ENCODE results near the gene ACSF2. TPM values are rescaled to one million over a fixed set of nuclear protein-coding genes. Genes with fewer than 3 reads are reported as not detected.
A peak's percentile ranks its signal among the peaks of the same experiment; 100 is the strongest.

ACSF2 gene
- total RNA-seq, 1 experiment from 2014 or later: 12.2 TPM

- Histone ChIP-seq H3K27ac (ENCODE audit: insufficient read length, low read depth, low read length) (no peak within 1 kb of the TSS), H2BK20ac (ENCODE audit: low read depth, low read length, poor library complexity, severe bottlenecking) (no peak within 1 kb of the TSS), H2BK12ac (ENCODE audit: insufficient read length, low read depth, low read length) (no peak within 1 kb of the TSS), H2BK15ac (ENCODE audit: low read depth, low read length) (no peak within 1 kb of the TSS), H3K23me2 (ENCODE audit: insufficient read length, low read depth, low read length, poor library complexity, severe bottlenecking) (peaks cover 14% of the 10 kb centered on the region), H3K79me1 (ENCODE audit: insufficient read depth, low read depth, low read length, poor library complexity, severe bottlenecking) (peaks cover 11% of the 10 kb centered on the region), H2BK120ac (ENCODE audit: low read depth, low read length, poor library complexity, severe bottlenecking) (no peak within 1 kb of the TSS), H2AK5ac (ENCODE audit: insufficient read length, low read length) (no peak within 1 kb of the TSS), H3K18ac (ENCODE audit: insufficient read length, low read depth, low read length) (peak within 1 kb of the TSS; percentile 60), H3K14ac (ENCODE audit: insufficient read depth, low read length) (peak within 1 kb of the TSS; percentile 67; the same call in 1 of the 2 replicates), H4K91ac (ENCODE audit: insufficient read length, low read depth, low read length) (no peak within 1 kb of the TSS), H3K23ac (ENCODE audit: insufficient read length, low read depth, low read length) (no peak within 1 kb of the TSS), H2AFZ (ENCODE audit: low read length) (no peak within 1 kb of the TSS), H3K56ac (ENCODE audit: insufficient read length, low read depth, low read length) (no peak within 1 kb of the TSS), H3T11ph (ENCODE audit: low read length) (no peak within 1 kb of the TSS), H3K4me1 (ENCODE audit: insufficient read depth, low read length) (0 out of 2 replicates have a peak, but pooled peaks cover 3% of the 10 kb centered on the region), H3K9me3 (ENCODE audit: control insufficient read depth, low read depth, low read length) (no peaks in the 10 kb centered on the region), H4K20me1 (ENCODE audit: control insufficient read depth, insufficient read depth, insufficient read length) (no peaks in the 10 kb centered on the region), H3K9ac (ENCODE audit: extremely low read depth, insufficient read length, low read length) (peak within 1 kb of the TSS; percentile 78), H4K8ac (replicated peaks; ENCODE audit: insufficient read length, low read depth, low read length) (no peak within 1 kb of the TSS), H3K79me2 (ENCODE audit: insufficient read depth, low read length) (peaks cover 11% of the 10 kb centered on the region; the same call in 1 of the 2 replicates), H3K4me2 (ENCODE audit: insufficient read depth, insufficient read length, low read length) (peak within 1 kb of the TSS; percentile 98), H4K5ac (ENCODE audit: insufficient read length, low read depth, low read length) (no peak within 1 kb of the TSS), H2BK5ac (ENCODE audit: insufficient read length, low read length) (no peak within 1 kb of the TSS), H3K27me3 (ENCODE audit: insufficient read depth, low read length) (no peaks in the 10 kb centered on the region), H3K4ac (ENCODE audit: low read depth, low read length) (no peak within 1 kb of the TSS)
- Mint-ChIP-seq H3K9me3 (peaks cover 11 to 12% of the 10 kb centered on the region in 2 experiments; a peak in 4 of 5 replicates), H3K27me3 (ENCODE audit: low read depth) (peaks cover 8% of the 10 kb centered on the region), H3K4me3 (peak within 1 kb of the TSS; percentile 87 to 93), H3K36me3 (ENCODE audit: insufficient read depth in 1 of 3, low read depth in 3 of 3) (peaks cover 25 to 37% (median 29%) of the 10 kb centered on the region in 3 experiments; a peak in 6 of 7 replicates), H3K4me1 (peaks cover 10 to 16% of the 10 kb centered on the region in 2 experiments), H3K27ac (no peak within 1 kb of the TSS; a peak in 2 of 7 replicates)
- peak; percentile 88 for DNase-seq
- TF ChIP-seq CTCF (conservative IDR thresholded peaks at IDR 0.05): peak; percentile 99
- no CpG with 5 or more reads among the region's 70 CpGs for WGBS (ENCODE audit: extremely low coverage, insufficient read length, low lambda C conversion rate)
These were observed 28.7 kb upstream of the ACSF2 start, which contains the start of gene LRRC59 for GRCh38 chr17:50397111-50397918. Gene LRRC59 (minus strand): TSS chr17:50397523. CDS start chr17:50397317, 206 bp downstream.
